Lower leg skin (tissue), 3 donors: Measurements from ENCODE around the gene OSCP1.

Experiments
- POLR2A ChIP-seq, 2 donors: fragments of 450-650 bp; IDR thresholded peaks; one replicate each; pipeline ENCODE4 v1.6.1; 2016 to 2017; ENCODE audit warnings: antibody characterized with exemption in 2 of 2, mild to moderate bottlenecking in 1 of 2, moderate library complexity in 1 of 2
- TF ChIP-seq, protein P1 (sequence below), 3 donors: fragments of 450-650 bp; IDR thresholded peaks; one replicate each; pipeline ENCODE4 v1.5.1; 2016; ENCODE audit warnings: antibody characterized with exemption in 3 of 3, mild to moderate bottlenecking in 3 of 3, moderate library complexity in 2 of 3

DNA sequence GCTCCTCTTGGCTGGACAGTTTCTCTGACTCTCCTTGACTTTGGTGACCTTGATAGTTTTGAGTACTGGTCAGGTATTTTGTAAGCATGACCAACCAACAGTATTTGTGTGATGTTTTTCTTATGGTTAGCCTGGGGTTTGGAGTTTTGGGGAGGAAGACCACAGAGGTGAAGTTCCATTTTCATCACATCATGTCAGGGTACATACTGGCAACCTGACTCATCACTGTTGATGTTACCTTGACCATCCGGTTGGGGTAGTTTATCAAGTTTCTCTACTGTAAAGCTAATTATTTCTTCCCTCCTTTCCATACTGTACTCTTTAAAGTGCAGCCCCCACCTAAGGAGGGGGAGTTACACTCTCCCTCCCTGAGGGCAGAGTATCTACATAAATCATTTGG is 13.4 kb downstream of the OSCP1 start:
- no peak for TF ChIP-seq POLR2A (IDR thresholded peaks at IDR 0.05)
- TF ChIP-seq, protein P1, sequence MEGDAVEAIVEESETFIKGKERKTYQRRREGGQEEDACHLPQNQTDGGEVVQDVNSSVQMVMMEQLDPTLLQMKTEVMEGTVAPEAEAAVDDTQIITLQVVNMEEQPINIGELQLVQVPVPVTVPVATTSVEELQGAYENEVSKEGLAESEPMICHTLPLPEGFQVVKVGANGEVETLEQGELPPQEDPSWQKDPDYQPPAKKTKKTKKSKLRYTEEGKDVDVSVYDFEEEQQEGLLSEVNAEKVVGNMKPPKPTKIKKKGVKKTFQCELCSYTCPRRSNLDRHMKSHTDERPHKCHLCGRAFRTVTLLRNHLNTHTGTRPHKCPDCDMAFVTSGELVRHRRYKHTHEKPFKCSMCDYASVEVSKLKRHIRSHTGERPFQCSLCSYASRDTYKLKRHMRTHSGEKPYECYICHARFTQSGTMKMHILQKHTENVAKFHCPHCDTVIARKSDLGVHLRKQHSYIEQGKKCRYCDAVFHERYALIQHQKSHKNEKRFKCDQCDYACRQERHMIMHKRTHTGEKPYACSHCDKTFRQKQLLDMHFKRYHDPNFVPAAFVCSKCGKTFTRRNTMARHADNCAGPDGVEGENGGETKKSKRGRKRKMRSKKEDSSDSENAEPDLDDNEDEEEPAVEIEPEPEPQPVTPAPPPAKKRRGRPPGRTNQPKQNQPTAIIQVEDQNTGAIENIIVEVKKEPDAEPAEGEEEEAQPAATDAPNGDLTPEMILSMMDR (IDR thresholded peaks at IDR 0.05), result no peak
